H7 (cell line): Measurements from ENCODE around the gene METTL14. TPM values are rescaled to one million over a fixed set of nuclear protein-coding genes. Genes with fewer than 3 reads are reported as not detected.

Experiments
- DNase-seq: peaks from one replicate; pipeline ENCODE4 v3.0.0; 2012
- H3K27me3 ChIP-seq: 2 replicates; pipeline ENCODE4 v1.6.0; 2011; ENCODE audit warnings: mild to moderate bottlenecking, low read length; ENCODE audit not compliant: control insufficient read depth, insufficient read depth
- H3K36me3 ChIP-seq: replicated peaks from 2 replicates; pipeline ENCODE4 v1.5.1; 2011; ENCODE audit warnings: low read length; ENCODE audit not compliant: control insufficient read depth, insufficient read depth
- H3K4me3 ChIP-seq: 2 replicates; pipeline ENCODE4 v1.5.1; 2011; ENCODE audit warnings: low read depth, mild to moderate bottlenecking, control low read depth, low read length, moderate library complexity; ENCODE audit not compliant: insufficient read depth
- total RNA-seq: library from RNA; depleted of rRNA; stranded (reverse); fragments of >200 nt; shearing (Covaris generic); gene quantifications from 2 replicates; pipeline ENCODE4 v1.2.3, GENCODE V29; 2014

Gene METTL14
- total RNA-seq, 1 experiment from 2014 or later = 21.6 TPM

- DNase-seq = no peak
- Histone ChIP-seq H3K36me3 (peaks cover 17% of the 10 kb centered on the region), H3K27me3 (no peaks in the 10 kb centered on the region), H3K4me3 (no peak overlapping the region)
Measured at GRCh38 chr4:118742050-118742449, 56.9 kb downstream of the METTL14 start.

GRCh38 chr4:118743867-118744266 is 58.7 kb downstream of the METTL14 start:
- no peak for DNase-seq
- no peak overlapping the region for H3K4me3 ChIP-seq
- H3K27me3 ChIP-seq = no peaks in the 10 kb centered on the region
- H3K36me3 ChIP-seq = peaks cover 13% of the 10 kb centered on the region

- H3K36me3 ChIP-seq = peaks cover 11% of the 10 kb centered on the region
- no peak overlapping the region for H3K4me3 ChIP-seq
- H3K27me3 ChIP-seq = no peaks in the 10 kb centered on the region
- DNase-seq = no peak
Measured at GRCh38 chr4:118745357-118745756, 60.2 kb downstream of the METTL14 start.

GRCh38 chr4:118746251-118746919 is 61.2 kb downstream of the METTL14 start:
- DNase-seq = no peak
- Histone ChIP-seq H3K36me3 (peaks cover 11% of the 10 kb centered on the region), H3K4me3 (no peak overlapping the region), H3K27me3 (no peaks in the 10 kb centered on the region)

- H3K4me3 ChIP-seq = no peak overlapping the region
- H3K36me3 ChIP-seq = peaks cover 8% of the 10 kb centered on the region
- DNase-seq = no peak
- no peaks in the 10 kb centered on the region for H3K27me3 ChIP-seq
Measured at GRCh38 chr4:118749347-118749988, 64.3 kb downstream of the METTL14 start.

GRCh38 chr4:118751629-118752323 is 66.6 kb downstream of the METTL14 start:
- no peak for DNase-seq
- Histone ChIP-seq H3K36me3 (peaks cover 9% of the 10 kb centered on the region), H3K27me3 (no peaks in the 10 kb centered on the region)

GRCh38 chr4:118752551-118752950 is 67.4 kb downstream of the METTL14 start:
- Histone ChIP-seq H3K36me3 (peaks cover 11% of the 10 kb centered on the region), H3K27me3 (no peaks in the 10 kb centered on the region), H3K4me3 (no peak overlapping the region)
- no peak for DNase-seq

More at GRCh38 chr4:118751629-118752323, 66.6 kb downstream of the METTL14 start:
- no peak overlapping the region for H3K4me3 ChIP-seq

GRCh38 chr4:118753096-118753495 is 67.9 kb downstream of the METTL14 start:
- Histone ChIP-seq H3K4me3 (no peak overlapping the region), H3K27me3 (no peaks in the 10 kb centered on the region), H3K36me3 (peaks cover 11% of the 10 kb centered on the region)
- DNase-seq = no peak

- H3K4me3 ChIP-seq = no peak overlapping the region
- no peaks in the 10 kb centered on the region for H3K27me3 ChIP-seq
- peaks cover 11% of the 10 kb centered on the region for H3K36me3 ChIP-seq
- DNase-seq = no peak
Measured at GRCh38 chr4:118753685-118754084, 68.5 kb downstream of the METTL14 start.

GRCh38 chr4:118754890-118755289 is 69.7 kb downstream of the METTL14 start:
- no peak overlapping the region for H3K4me3 ChIP-seq
- peaks cover 13% of the 10 kb centered on the region for H3K36me3 ChIP-seq
- no peak for DNase-seq
- no peaks in the 10 kb centered on the region for H3K27me3 ChIP-seq

GRCh38 chr4:118755438-118756226 is 70.4 kb downstream of the METTL14 start:
- H3K36me3 ChIP-seq = peaks cover 13% of the 10 kb centered on the region
- no peak overlapping the region for H3K4me3 ChIP-seq
- no peaks in the 10 kb centered on the region for H3K27me3 ChIP-seq
- DNase-seq = no peak

GRCh38 chr4:118756429-118756828 is 71.2 kb downstream of the METTL14 start:
- peaks cover 10% of the 10 kb centered on the region for H3K36me3 ChIP-seq

GRCh38 chr4:118756958-118757357 is 71.8 kb downstream of the METTL14 start:
- no peaks in the 10 kb centered on the region for H3K27me3 ChIP-seq
- peaks cover 8% of the 10 kb centered on the region for H3K36me3 ChIP-seq
- H3K4me3 ChIP-seq = no peak overlapping the region
- no peak for DNase-seq

More at GRCh38 chr4:118756429-118756828, 71.2 kb downstream of the METTL14 start:
- H3K27me3 ChIP-seq = no peaks in the 10 kb centered on the region
- no peak overlapping the region for H3K4me3 ChIP-seq
- DNase-seq = no peak

- H3K4me3 ChIP-seq = no peak overlapping the region
- DNase-seq = no peak
- no peaks in the 10 kb centered on the region for H3K27me3 ChIP-seq
- peaks cover 8% of the 10 kb centered on the region for H3K36me3 ChIP-seq
Measured at GRCh38 chr4:118757761-118758251, 72.6 kb downstream of the METTL14 start.
